Progenitor cell of endocrine pancreas (in vitro differentiated cells): ENCODE data around the gene FBXO7. TPM values are rescaled to one million over a fixed set of nuclear protein-coding genes. Genes with fewer than 3 reads are reported as not detected.

Experiments
- DNase-seq: peaks from one replicate; pipeline ENCODE4 v3.0.0; 2021; ENCODE audit warnings: low spot score; ENCODE audit not compliant: unreplicated experiment
- H3K27ac Mint-ChIP-seq: 2 replicates; pipeline ENCODE4 v1.8.0; 2021; ENCODE audit warnings: mild to moderate bottlenecking, moderate library complexity, mixed read lengths
- H3K27me3 Mint-ChIP-seq: 2 replicates; pipeline ENCODE4 v1.8.0; 2021; ENCODE audit warnings: mixed read lengths
- H3K36me3 Mint-ChIP-seq: 2 replicates; pipeline ENCODE4 v1.8.0; 2022; ENCODE audit warnings: mixed read lengths; ENCODE audit not compliant: insufficient read depth
- H3K4me1 Mint-ChIP-seq: 2 replicates; pipeline ENCODE4 v1.8.0; 2021; ENCODE audit warnings: low read depth, mixed read lengths
- H3K4me3 Mint-ChIP-seq: 2 replicates; pipeline ENCODE4 v1.8.0; 2021; ENCODE audit warnings: low read depth, mild to moderate bottlenecking, moderate library complexity, mixed read lengths
- H3K9me3 Mint-ChIP-seq: 2 replicates; pipeline ENCODE4 v1.8.0; 2021; ENCODE audit warnings: low read depth, mixed read lengths
- total RNA-seq: library from RNA; stranded (reverse); gene quantifications from 2 replicates; pipeline ENCODE4 v1.2.1, GENCODE V29; 2021
- TF ChIP-seq, protein P1 (sequence below): fragments of 200-600 bp; sonication (generic); IDR thresholded peaks from one replicate; pipeline ENCODE4 v1.5.0; 2021; ENCODE audit warnings: antibody characterized with exemption, mild to moderate bottlenecking; ENCODE audit not compliant: unreplicated experiment

FBXO7 gene
- total RNA-seq, 1 donor from 2014 or later = 86.4 TPM

DNA sequence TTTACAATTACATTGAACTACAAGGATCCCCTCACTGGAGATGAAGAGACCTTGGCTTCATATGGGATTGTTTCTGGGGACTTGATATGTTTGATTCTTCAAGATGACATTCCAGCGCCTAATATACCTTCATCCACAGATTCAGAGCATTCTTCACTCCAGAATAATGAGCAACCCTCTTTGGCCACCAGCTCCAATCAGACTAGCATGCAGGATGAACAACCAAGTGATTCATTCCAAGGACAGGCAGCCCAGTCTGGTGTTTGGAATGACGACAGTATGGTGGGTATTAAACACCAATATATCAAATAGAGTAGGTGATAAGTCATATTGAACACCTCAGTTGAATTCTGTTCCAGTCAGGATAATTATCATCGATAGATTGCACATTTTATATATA lies 4.4 kb downstream of the FBXO7 start:
- no peaks in the 10 kb centered on the region for H3K9me3 Mint-ChIP-seq
- DNase-seq = no peak
- TF ChIP-seq, protein P1, sequence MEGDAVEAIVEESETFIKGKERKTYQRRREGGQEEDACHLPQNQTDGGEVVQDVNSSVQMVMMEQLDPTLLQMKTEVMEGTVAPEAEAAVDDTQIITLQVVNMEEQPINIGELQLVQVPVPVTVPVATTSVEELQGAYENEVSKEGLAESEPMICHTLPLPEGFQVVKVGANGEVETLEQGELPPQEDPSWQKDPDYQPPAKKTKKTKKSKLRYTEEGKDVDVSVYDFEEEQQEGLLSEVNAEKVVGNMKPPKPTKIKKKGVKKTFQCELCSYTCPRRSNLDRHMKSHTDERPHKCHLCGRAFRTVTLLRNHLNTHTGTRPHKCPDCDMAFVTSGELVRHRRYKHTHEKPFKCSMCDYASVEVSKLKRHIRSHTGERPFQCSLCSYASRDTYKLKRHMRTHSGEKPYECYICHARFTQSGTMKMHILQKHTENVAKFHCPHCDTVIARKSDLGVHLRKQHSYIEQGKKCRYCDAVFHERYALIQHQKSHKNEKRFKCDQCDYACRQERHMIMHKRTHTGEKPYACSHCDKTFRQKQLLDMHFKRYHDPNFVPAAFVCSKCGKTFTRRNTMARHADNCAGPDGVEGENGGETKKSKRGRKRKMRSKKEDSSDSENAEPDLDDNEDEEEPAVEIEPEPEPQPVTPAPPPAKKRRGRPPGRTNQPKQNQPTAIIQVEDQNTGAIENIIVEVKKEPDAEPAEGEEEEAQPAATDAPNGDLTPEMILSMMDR = no peak
- no peaks in the 10 kb centered on the region for H3K36me3 Mint-ChIP-seq
- no peak overlapping the region for H3K27ac Mint-ChIP-seq
- H3K4me1 Mint-ChIP-seq = peaks cover 10% of the 10 kb centered on the region
- no peaks in the 10 kb centered on the region for H3K27me3 Mint-ChIP-seq
- H3K4me3 Mint-ChIP-seq = no peak overlapping the region

DNA sequence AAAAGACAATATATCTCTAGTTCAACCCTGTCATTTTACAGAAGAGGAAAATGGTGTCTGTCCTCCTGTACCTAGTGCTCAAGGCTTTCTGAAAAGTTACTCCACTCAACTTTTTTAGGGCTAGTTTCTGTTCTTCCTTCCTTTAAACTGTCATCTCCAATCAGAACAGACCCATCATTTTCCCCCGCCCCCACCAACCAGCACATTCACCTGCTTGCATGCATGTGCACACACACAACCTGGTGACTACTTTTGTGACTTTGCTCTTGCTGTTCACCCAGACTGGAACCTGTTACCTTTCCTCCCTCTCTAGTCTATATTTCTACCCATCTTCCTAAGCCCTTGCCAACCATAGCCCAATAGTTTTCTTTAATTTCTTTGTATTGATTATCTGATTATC lies 5.6 kb downstream of the FBXO7 start:
- no peak overlapping the region for H3K4me3 Mint-ChIP-seq
- H3K9me3 Mint-ChIP-seq = no peaks in the 10 kb centered on the region
- H3K36me3 Mint-ChIP-seq = no peaks in the 10 kb centered on the region
- no peaks in the 10 kb centered on the region for H3K27me3 Mint-ChIP-seq
- TF ChIP-seq, protein P1 = no peak
- no peak overlapping the region for H3K27ac Mint-ChIP-seq
- H3K4me1 Mint-ChIP-seq = peaks cover 10% of the 10 kb centered on the region
- no peak for DNase-seq

DNA sequence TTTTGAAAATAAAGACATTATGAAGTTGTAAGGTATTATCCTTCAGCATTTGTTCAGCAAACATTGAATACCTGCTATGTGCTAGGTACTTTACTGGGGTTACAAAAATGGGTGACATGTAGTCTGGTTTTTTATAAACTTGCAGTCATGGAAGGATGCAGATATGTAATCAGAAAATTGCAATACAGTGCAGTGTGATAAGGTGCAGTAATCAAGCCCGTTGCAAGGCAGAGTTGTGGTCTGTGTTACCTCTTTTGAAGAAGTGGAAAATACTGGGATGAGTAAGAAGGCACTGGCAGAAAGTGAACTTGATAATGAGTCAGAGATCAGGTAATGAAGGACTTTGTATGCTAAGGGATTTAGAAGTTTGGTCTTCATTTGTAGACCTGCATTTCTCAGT lies 8.1 kb downstream of the FBXO7 start:
- Mint-ChIP-seq H3K9me3 (no peaks in the 10 kb centered on the region), H3K4me1 (peaks cover 2% of the 10 kb centered on the region), H3K27ac (no peak overlapping the region), H3K36me3 (peaks cover 9% of the 10 kb centered on the region), H3K4me3 (no peak overlapping the region), H3K27me3 (no peaks in the 10 kb centered on the region)
- TF ChIP-seq, protein P1 = no peak
- DNase-seq = no peak

DNA sequence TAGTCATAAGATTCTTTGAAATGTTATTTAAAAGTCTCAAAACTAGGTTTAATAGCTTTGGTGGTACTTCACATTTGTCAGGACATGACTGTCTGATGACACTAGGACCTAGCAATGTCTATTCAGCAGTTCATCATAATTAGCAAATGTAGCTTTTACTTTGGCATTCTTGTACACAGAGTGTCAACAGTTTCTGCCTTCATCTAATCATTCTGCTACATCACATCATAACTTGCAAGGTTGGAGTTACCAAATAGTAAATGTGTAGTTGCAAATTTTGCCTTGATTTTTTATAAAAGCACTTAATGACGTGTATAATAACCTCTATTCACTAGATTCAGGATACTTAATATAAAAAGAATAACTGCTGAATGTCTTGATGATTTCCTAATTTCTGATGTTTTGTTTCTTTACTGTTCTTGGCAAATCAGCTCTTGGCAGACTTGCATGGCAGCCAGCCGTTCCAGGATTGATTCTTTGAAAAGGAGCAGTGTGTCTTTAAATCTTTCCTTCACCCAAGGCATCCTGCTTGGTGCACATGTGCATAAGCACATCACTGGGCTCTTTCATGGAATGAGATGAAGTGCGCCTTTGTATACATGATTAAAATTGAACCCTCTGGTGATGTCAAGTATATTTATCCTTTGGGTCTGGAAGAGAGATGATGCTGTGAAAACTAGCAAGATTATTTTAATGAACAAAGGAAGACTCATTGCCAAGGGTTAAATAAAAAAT lies 12.2 kb downstream of the FBXO7 start:
- no peaks in the 10 kb centered on the region for H3K27me3 Mint-ChIP-seq
- no peak overlapping the region for H3K4me3 Mint-ChIP-seq
- no peaks in the 10 kb centered on the region for H3K9me3 Mint-ChIP-seq
- peaks cover 10% of the 10 kb centered on the region for H3K4me1 Mint-ChIP-seq
- TF ChIP-seq, protein P1 = no peak
- peaks cover 23% of the 10 kb centered on the region for H3K36me3 Mint-ChIP-seq
- no peak overlapping the region for H3K27ac Mint-ChIP-seq
- no peak for DNase-seq

DNA sequence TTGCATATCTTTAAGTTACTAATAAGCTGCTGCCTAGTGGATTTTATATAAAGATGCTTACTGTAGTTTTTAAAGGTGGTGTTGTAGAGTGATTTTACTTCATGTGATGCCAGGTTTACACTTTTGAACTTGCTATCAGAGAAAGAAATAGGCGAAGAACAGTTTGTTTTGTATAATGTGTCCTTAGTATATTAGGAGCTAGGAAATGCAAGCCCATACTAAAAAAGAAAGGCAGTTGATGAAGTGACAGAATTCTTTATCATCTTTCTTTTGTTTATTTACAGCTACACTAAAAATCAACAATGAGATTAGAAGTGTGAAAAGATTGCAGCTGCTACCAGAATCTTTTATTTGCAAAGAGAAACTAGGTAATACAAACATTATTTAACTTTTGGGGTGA lies 12.8 kb downstream of the FBXO7 start:
- Mint-ChIP-seq H3K4me3 (no peak overlapping the region), H3K4me1 (peaks cover 10% of the 10 kb centered on the region), H3K27ac (no peak overlapping the region), H3K36me3 (peaks cover 28% of the 10 kb centered on the region), H3K27me3 (no peaks in the 10 kb centered on the region), H3K9me3 (no peaks in the 10 kb centered on the region)
- DNase-seq = no peak
- TF ChIP-seq, protein P1 = no peak
